Body of pancreas (tissue), 4 donors: Measurements from ENCODE around the gene STRA8.

Experiments
- CTCF ChIP-seq, 7 experiments: fragments of 450-650 bp in 4 of 7; fragments of 200-600 bp in 3 of 7; sonication (generic) in 3 of 7; IDR thresholded peaks; one replicate each; pipeline ENCODE4 v1.5.1; 2016 to 2019; ENCODE audit warnings: antibody characterized with exemption in 7 of 7
- POLR2A ChIP-seq, 3 donors: fragments of 450-650 bp; IDR thresholded peaks; one replicate each; pipeline ENCODE4 v1.6.1; 2016; ENCODE audit warnings: antibody characterized with exemption in 3 of 3, mild to moderate bottlenecking in 2 of 3

GRCh38 chr7:135277161-135277560, 43.5 kb downstream of the STRA8 start:
- no peak for TF ChIP-seq CTCF (IDR thresholded peaks at IDR 0.05)
- TF ChIP-seq POLR2A (IDR thresholded peaks at IDR 0.05): no peak
